NT2/D1 (cell line): ENCODE results near the gene MAP7.
"Not testable (repeated sequence)": the region's sequence is repeated elsewhere in the genome, so short reads cannot be mapped to it uniquely, and the experiment has no call there.

Source experiments
- DNase-seq: peaks from one replicate; pipeline ENCODE4 v3.0.0-alpha.2; 2011; ENCODE audit warnings: low read depth, low spot score
- H3K27me3 ChIP-seq: 2 replicates; pipeline ENCODE4 v1.6.0; 2011; ENCODE audit warnings: mild to moderate bottlenecking; ENCODE audit not compliant: insufficient read length, insufficient read depth
- H3K36me3 ChIP-seq: 2 replicates; pipeline ENCODE4 v1.6.1; 2011; ENCODE audit warnings: mild to moderate bottlenecking, low read length, mixed read lengths; ENCODE audit not compliant: insufficient read depth, insufficient read length
- H3K4me1 ChIP-seq: 2 replicates; pipeline ENCODE4 v1.5.1; 2011; ENCODE audit not compliant: insufficient read depth, insufficient read length
- H3K4me3 ChIP-seq: 2 replicates; pipeline ENCODE4 v1.5.1; 2011; ENCODE audit warnings: low read depth; ENCODE audit not compliant: insufficient read length
- H3K9ac ChIP-seq: 2 replicates; pipeline ENCODE4 v1.6.0; 2011; ENCODE audit warnings: low read depth; ENCODE audit not compliant: insufficient read length
- H3K9me3 ChIP-seq: 2 replicates; pipeline ENCODE4 v1.5.1; 2011; ENCODE audit warnings: mild to moderate bottlenecking, low read length; ENCODE audit not compliant: insufficient read depth
- SUZ12 ChIP-seq: IDR thresholded peaks from 2 replicates; pipeline ENCODE4 v1.6.1; 2011; ENCODE audit not compliant: insufficient read length, insufficient read depth; ENCODE audit errors: extremely low read depth
- YY1 ChIP-seq: IDR thresholded peaks from 2 replicates; pipeline ENCODE4 v1.6.1; 2011; ENCODE audit not compliant: insufficient read length, insufficient read depth
- ZNF274 ChIP-seq: IDR thresholded peaks from 2 replicates; pipeline ENCODE4 v1.6.1; 2011; ENCODE audit warnings: mild to moderate bottlenecking, low read depth, low read length

MAP7 gene

GRCh38 chr6:136587527-136587926, 37.3 kb upstream of the MAP7 start:
- Histone ChIP-seq H3K4me3 (no peak overlapping the region), H3K36me3 (peaks cover 2% of the 10 kb centered on the region), H3K9ac (no peak overlapping the region), H3K27me3 (no peaks in the 10 kb centered on the region), H3K9me3 (no peaks in the 10 kb centered on the region; the same call in 1 of the 2 replicates), H3K4me1 (no peaks in the 10 kb centered on the region)
- DNase-seq, result no peak
- TF ChIP-seq SUZ12, result no peak
- no peak for TF ChIP-seq YY1
- no peak for TF ChIP-seq ZNF274

- H3K36me3 ChIP-seq, result peaks cover 2% of the 10 kb centered on the region
- no peaks in the 10 kb centered on the region; the same call in 1 of the 2 replicates for H3K9me3 ChIP-seq
- H3K27me3 ChIP-seq, result no peaks in the 10 kb centered on the region
- TF ChIP-seq ZNF274, result no peak
- no peak for TF ChIP-seq SUZ12
- no peak for TF ChIP-seq YY1
- DNase-seq, result no peak
- H3K4me3 ChIP-seq, result no peak overlapping the region
- H3K9ac ChIP-seq, result no peak overlapping the region
- no peaks in the 10 kb centered on the region for H3K4me1 ChIP-seq
These were observed 36.1 kb upstream of the MAP7 start for GRCh38 chr6:136586295-136586694.

- H3K36me3 ChIP-seq, H3K27me3 ChIP-seq, H3K4me1 ChIP-seq, DNase-seq, H3K9ac ChIP-seq, H3K9me3 ChIP-seq, H3K4me3 ChIP-seq: not testable (repeated sequence)
These were observed 35.3 kb upstream of the MAP7 start for GRCh38 chr6:136585523-136585922.

- not testable (repeated sequence) for H3K4me3 ChIP-seq, H3K4me1 ChIP-seq, DNase-seq, H3K9ac ChIP-seq, H3K36me3 ChIP-seq, H3K9me3 ChIP-seq, H3K27me3 ChIP-seq
These were observed 34.1 kb upstream of the MAP7 start for GRCh38 chr6:136584290-136584689.

- no peaks in the 10 kb centered on the region for H3K9me3 ChIP-seq
- no peak overlapping the region for H3K4me3 ChIP-seq
- no peaks in the 10 kb centered on the region for H3K36me3 ChIP-seq
- DNase-seq, result no peak
- H3K9ac ChIP-seq, result no peak overlapping the region
- no peaks in the 10 kb centered on the region for H3K4me1 ChIP-seq
- no peaks in the 10 kb centered on the region for H3K27me3 ChIP-seq
- TF ChIP-seq SUZ12, result no peak
These were observed 32.7 kb upstream of the MAP7 start for GRCh38 chr6:136582711-136583471.

- Histone ChIP-seq H3K4me3 (no peak overlapping the region), H3K9ac (no peak overlapping the region), H3K27me3 (no peaks in the 10 kb centered on the region), H3K36me3 (no peaks in the 10 kb centered on the region), H3K4me1 (no peaks in the 10 kb centered on the region), H3K9me3 (no peaks in the 10 kb centered on the region)
- TF ChIP-seq ZNF274, result no peak
- TF ChIP-seq YY1, result no peak
- TF ChIP-seq SUZ12, result no peak
- no peak for DNase-seq
These were observed 29.6 kb upstream of the MAP7 start for GRCh38 chr6:136579800-136580199.

- Histone ChIP-seq H3K27me3 (no peaks in the 10 kb centered on the region), H3K4me3 (no peak overlapping the region), H3K36me3 (no peaks in the 10 kb centered on the region), H3K9ac (no peak overlapping the region), H3K4me1 (no peaks in the 10 kb centered on the region), H3K9me3 (peaks cover 1% of the 10 kb centered on the region; the same call in 1 of the 2 replicates)
- TF ChIP-seq ZNF274, result no peak
- TF ChIP-seq YY1, result no peak
- TF ChIP-seq SUZ12, result no peak
- DNase-seq, result no peak
These were observed 26.6 kb upstream of the MAP7 start for GRCh38 chr6:136576821-136577220.

- no peak for DNase-seq
- no peak overlapping the region for H3K4me3 ChIP-seq
- H3K27me3 ChIP-seq, result no peaks in the 10 kb centered on the region
- no peaks in the 10 kb centered on the region for H3K36me3 ChIP-seq
- TF ChIP-seq SUZ12 (no peak), YY1 (no peak), ZNF274 (no peak)
- H3K9me3 ChIP-seq, result peaks cover 22% of the 10 kb centered on the region
- no peak overlapping the region for H3K9ac ChIP-seq
- no peaks in the 10 kb centered on the region for H3K4me1 ChIP-seq
These were observed 21.3 kb upstream of the MAP7 start for GRCh38 chr6:136571496-136571895.
